GM10847 (cell line): ENCODE measurements around the gene RETSAT.

Experiments
- POLR2A ChIP-seq: IDR thresholded peaks from 2 replicates; pipeline ENCODE4 v1.6.1; 2011; ENCODE audit not compliant: insufficient read length; ENCODE audit errors: extremely low read depth

The RETSAT gene

GRCh38 chr2:85390941-85391669, 36.8 kb upstream of the RETSAT start:
- no peak for TF ChIP-seq POLR2A

- TF ChIP-seq POLR2A, result no peak
Observed at GRCh38 chr2:85388878-85389538, 34.7 kb upstream of the RETSAT start.

- no peak for TF ChIP-seq POLR2A
Observed at GRCh38 chr2:85387754-85388153, 33.4 kb upstream of the RETSAT start.

- TF ChIP-seq POLR2A, result no peak
Observed at GRCh38 chr2:85385746-85386145, 31.4 kb upstream of the RETSAT start.

GRCh38 chr2:85383850-85384249, 29.5 kb upstream of the RETSAT start:
- TF ChIP-seq POLR2A, result no peak

GRCh38 chr2:85380048-85380447, 25.7 kb upstream of the RETSAT start:
- no peak for TF ChIP-seq POLR2A

GRCh38 chr2:85378257-85378656, 23.9 kb upstream of the RETSAT start:
- no peak for TF ChIP-seq POLR2A

GRCh38 chr2:85377083-85377482, 22.8 kb upstream of the RETSAT start:
- TF ChIP-seq POLR2A, result no peak

- TF ChIP-seq POLR2A, result no peak
Observed at GRCh38 chr2:85376291-85377065, 22.1 kb upstream of the RETSAT start.

GRCh38 chr2:85371045-85371444, 16.7 kb upstream of the RETSAT start:
- TF ChIP-seq POLR2A, result no peak

- TF ChIP-seq POLR2A, result no peak
Observed at GRCh38 chr2:85369500-85369899, 15.2 kb upstream of the RETSAT start.

- TF ChIP-seq POLR2A, result no peak
Observed at GRCh38 chr2:85368921-85369320, 14.6 kb upstream of the RETSAT start.

GRCh38 chr2:85367180-85367579, 12.9 kb upstream of the RETSAT start:
- no peak for TF ChIP-seq POLR2A

- no peak for TF ChIP-seq POLR2A
Observed at GRCh38 chr2:85357736-85358135, 3.4 kb upstream of the RETSAT start.

GRCh38 chr2:85356186-85356585, 1.9 kb upstream of the RETSAT start:
- no peak for TF ChIP-seq POLR2A

- no peak for TF ChIP-seq POLR2A
Observed at GRCh38 chr2:85355521-85355920, 1.2 kb upstream of the RETSAT start.
